Brain pericyte (primary cell): ENCODE results near the gene TRAF3IP1.
"Not testable (repeated sequence)": the region's sequence is repeated elsewhere in the genome, so short reads cannot be mapped to it uniquely, and the experiment has no call there.

Experiments
- DNase-seq: peaks from one replicate; pipeline ENCODE4 v3.0.0-alpha.2; 2012; ENCODE audit warnings: low read depth, low spot score

The TRAF3IP1 gene

DNA sequence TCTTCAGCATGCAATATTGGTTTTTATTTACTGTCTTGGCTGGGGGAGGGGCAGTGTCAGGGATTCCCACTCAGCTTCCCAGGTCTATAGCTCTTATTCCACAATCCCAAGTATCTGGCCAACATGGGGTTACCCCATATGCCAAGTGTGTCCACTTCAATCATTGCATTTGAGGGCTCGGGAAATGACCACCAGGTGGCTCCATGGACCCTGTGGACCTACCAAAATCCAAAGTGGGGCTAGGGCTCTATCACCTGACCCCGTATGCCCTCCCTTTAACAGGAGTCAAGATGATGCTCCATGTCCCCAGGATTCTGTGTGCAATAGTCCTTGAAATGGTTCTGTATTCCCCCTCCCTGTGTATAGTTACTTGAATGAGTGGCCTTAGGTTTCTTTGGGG, 12.1 kb upstream of the TRAF3IP1 start:
- no peak for DNase-seq

DNA sequence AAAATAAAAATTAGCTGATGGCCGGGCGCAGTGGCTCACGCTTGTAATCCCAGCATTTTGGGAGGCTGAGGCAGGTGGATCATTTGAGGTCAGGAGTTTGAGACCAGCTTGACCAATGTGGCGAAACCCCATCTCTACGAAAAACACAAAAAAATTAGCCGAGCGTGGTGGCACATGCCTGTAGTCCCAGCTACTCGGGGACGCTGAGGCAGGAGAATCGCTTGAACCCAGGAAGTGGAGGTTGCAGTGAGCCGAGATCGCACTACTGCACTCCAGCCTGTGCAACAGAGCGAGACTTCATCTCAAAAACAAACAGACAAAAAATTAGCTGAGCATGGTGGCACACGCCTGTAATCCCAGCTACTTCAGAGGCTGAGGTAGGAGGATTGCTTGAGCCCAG, 9.6 kb upstream of the TRAF3IP1 start:
- not testable (repeated sequence) for DNase-seq

DNA sequence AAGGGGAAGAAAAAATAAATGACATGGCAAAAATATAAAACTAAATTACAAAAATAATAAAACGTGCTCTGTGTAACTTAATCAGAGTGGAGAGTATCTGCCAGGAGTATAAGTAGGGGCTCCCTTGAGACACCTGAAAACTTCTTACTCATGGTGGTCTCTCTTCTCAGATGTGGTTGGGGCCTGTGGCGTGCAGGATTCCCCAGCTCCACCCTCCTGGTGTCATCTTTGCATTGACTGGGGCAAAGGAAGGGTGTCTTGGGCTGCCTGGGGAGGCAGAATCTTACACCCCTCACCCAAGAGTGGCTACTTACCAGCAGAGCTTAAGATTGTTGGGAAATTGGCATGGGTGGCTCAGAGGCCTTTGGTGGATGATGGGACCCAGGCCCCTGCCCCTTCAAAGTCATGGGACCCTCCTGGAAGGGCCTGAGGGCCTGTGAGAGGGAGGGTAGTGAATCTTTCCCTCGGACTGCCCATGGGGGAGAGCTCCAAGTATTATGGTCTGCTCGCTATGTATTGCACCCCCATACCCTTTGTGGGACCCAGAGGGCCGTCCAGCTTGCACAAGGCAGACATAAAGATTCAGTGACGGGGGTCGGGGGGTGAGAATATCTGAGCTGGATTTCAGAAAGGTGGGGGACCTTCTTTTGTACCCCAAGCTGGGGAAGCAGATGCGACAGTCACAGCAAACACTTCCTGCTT, 6.9 kb upstream of the TRAF3IP1 start:
- DNase-seq = no peak

DNA sequence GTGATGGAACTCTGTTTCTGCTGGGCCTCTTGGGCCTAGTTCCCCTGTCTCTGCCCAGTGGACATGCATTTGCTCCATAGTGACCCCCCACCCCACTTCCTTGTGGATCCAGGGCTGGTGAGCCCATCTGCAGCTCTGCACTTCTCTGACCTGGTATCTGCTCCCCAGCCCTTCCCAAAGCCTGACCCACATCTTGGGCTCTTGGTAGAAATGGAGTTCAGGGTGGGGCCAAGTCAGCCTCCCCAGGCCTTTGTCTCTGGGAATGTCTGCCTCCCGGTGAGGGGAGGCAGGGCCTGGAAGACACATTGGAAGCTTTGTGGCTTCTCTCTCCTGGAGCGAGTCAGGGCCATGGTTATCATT, 6.3 kb upstream of the TRAF3IP1 start:
- no peak for DNase-seq

DNA sequence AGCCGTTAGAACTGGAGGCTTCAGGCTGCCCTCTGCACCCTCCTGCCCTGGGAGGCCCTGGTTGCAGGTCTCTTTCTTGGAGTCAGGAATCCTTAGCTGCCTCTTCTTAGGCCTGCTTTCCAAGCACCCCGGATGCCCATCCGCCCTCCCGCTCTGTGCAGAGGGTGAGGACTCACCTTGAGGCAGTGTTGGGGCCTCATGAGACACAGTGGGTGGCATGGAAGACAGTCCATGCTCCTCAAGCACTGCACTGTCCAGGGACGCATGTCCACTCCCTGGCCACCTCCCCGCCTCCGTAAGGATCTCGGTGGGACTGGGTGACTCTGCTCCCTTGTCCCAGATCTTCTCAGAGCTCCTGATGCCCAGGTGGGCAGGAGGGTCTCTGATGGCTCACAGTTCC, 5.7 kb upstream of the TRAF3IP1 start:
- DNase-seq = no peak

DNA sequence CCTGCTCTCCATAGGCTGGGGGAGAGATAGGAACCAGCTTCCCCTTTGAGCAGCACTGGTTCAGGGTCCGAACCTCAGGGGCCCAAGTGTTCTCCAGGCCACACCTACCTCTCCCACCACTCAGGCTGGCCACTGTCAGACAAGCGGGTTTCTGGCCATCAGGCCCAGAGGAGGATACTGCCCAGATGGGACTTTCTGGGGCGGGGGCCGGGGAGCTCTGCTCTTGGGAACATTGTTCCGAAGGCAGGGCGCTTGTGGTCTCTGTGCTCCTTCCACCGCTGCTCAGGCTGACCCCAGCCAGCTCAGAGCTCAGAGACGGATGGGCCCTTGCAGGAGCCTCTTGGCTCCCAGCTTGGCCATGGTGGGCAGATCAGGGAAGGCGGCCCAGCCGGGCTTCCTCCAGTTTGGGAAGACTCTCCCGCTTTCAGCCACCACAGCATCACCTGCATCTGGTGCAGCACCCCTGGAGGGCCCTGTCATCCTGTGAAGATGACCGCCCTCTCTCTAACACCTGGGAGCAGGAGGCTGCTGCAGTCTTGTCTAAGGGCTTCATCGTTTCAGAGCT, 5.2 kb upstream of the TRAF3IP1 start:
- no peak for DNase-seq

DNA sequence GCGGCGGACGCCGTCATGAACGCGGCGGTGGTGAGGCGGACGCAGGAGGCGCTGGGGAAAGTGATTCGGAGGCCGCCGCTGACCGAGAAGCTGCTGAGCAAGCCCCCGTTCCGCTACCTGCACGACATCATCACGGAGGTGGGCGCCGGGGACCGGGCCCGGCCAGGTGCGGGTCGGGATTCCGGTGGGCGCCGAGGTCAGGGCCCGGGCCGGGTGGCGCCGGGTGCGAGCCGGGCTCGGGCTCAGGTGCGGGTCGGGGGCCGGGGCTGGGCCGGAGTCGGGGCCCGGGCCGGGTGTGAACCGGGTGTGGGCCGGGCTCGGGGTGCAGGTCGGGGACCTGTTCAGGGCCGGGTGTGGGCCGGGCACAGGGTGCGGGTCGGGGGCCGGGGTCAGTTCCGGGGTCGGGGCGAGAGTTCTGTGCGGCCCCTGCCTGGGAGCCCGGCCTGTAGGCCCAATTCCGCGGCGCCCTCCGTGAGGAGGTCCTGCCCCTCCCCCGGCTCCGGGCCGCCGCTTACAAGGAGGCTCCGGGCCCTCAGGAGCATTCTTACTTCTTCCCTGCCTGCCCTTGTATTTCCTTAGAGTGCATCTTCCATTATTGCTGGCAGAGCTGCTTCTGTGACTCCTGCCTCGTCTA, 447 bp downstream of the TRAF3IP1 start:
- DNase-seq = no peak

DNA sequence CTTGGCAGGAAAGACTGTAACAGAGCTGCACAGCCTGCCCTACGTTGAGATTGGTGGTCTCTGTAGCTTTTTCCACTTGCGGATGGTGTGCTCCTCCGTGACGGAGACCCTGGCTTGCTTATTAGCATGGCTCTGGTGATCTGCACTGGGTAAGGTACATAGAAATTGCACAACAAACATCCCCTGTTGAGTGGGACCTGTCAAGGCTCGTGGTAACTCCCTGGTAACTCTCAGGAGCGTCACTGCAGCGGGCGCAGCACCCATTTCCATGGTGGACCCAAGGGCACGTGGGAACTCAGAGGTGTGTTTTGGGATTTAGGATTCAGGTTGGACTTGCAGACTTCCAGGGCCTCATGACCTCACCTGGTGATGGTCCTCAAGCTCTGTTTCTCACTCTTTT, 1.1 kb downstream of the TRAF3IP1 start:
- DNase-seq = no peak

DNA sequence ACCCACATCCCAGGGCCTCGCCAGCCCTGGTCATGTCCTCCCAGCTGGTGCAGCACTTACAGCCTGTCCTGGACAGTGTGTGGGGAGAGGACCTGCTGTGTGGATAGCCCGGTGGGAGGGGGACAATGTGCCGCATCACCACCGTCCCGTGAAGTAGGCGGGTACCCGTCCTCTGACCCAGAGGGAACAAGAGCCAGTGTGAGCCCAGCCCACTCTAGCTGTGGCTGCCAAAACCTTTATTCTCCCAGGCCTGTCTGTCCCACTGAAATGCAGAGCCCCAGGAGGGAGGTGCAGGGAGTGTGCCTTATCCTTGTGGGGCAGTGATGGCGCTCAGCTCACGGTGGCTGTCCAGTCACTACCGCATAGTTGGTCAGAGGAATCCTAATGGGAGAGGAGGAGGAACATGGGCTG, 1.7 kb downstream of the TRAF3IP1 start:
- DNase-seq = no peak

DNA sequence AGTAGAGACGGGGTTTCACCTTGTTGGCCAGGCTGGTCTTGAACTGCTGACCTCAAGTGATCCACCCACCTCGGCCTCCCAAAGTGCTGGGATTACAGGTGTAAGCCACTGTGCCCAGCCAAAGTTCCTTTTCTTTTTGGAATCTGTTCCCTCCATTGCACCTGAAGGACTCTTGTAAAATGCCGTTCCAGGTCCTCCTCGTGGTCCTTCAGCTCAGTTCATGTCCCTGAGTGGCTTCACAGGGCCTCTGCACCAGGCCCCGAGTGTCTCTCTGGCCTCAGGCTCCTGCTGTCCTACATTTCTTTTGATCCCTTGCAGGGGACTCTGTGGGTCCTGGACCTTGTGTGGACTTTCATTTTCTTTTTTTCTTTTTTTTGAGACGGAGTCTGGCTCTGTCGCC, 3.9 kb downstream of the TRAF3IP1 start:
- DNase-seq = not testable (repeated sequence)

DNA sequence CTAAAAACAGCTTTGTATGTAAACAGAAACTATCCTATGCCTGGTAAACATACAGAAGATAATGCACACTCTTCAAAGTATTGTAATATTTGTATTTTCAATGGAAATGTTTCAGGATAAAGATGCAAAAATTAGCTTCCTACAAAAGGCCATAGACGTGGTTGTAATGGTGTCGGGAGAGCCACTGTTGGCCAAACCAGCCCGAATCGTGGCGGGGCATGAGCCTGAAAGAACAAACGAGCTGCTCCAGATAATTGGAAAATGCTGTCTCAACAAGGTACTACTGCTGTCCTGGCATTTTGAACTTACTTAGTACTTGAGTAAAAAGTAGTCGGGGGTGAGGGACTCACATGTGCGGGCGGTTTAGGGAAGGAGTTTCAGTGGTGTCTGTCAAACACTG, 5.4 kb downstream of the TRAF3IP1 start:
- no peak for DNase-seq

DNA sequence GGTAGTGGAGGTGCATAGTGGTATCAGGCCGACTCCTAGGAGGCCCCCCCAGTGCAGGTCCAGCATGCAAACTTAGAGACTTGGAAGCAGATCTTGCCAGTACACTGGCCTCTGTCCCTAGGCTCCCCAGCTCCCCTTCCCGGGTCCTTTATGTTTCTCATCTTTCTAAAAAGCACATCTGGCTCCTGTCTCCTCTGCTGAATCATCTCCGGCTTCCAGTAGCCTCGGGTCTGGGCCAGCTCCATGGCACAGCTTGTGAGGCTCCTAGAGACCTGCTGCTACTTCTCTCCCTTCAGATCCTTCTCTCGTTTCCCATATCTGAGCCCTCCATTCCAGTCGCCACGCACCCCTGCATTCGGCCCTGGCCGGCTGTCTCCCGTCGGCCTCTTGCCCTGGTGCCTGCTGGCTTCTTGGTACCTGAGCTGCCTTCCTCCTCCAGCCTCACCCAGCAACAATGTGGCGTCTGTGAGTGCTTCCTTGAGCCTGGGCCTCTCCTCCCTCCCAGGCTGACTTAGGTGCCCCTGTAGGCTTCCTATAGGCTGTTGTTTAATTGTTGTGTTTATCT, 6.6 kb downstream of the TRAF3IP1 start:
- DNase-seq = no peak

DNA sequence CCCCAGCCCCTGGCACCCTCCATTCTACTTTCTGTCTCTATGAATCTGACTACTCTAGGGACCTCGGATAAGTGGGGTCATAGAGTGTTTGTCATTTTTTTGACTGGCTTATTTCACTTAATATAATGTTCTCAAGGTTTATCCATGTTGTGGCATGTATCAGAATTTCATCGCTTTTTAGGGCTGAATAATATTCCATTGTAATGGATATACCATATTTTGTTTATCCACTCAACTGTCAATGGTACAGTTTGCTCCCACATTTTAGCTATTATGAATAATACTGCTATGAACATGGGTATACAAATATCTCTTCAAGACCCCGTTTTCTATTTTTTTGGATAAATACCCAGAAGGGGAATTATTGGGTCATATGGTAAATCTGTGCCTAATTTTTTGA, 7.4 kb downstream of the TRAF3IP1 start:
- DNase-seq = no peak

DNA sequence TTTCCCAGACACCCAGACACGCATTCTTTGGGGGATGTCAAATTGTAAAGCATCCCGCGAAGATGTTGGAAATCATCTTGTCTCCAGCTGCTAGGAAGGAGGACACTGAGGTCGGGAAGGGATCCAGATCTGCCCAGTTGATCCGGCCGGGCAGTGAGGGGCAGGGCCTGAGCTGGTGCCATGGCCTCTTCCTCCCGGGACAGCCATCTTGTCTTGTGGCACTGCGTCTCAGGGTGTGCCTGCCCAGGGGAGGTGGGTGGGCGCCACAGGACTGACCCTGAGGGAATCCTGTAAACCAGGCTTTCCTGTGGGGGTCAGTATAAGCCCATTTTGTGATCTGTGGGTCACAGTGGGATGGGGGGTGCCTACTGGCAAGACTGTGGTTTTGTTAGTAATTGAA, 10.1 kb downstream of the TRAF3IP1 start:
- no peak for DNase-seq

DNA sequence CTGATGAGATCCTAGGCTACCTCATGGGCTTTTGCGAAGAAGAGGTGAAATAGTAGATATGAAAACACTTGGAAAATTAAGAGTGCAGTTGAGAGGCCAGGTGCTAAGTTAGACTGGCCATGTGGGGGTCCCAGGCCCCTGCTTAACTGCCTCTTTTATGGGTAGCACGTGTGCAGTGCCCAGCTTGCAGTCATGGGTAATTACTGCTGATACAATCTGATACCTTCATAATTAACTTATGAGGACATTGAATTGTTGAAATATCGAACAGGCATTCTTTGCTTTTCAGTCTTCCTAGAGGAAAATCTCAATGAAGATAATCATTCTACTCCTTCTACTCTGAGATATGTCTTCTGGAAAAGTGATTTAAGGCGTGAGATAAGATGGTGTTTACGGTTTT, 11.6 kb downstream of the TRAF3IP1 start:
- no peak for DNase-seq

DNA sequence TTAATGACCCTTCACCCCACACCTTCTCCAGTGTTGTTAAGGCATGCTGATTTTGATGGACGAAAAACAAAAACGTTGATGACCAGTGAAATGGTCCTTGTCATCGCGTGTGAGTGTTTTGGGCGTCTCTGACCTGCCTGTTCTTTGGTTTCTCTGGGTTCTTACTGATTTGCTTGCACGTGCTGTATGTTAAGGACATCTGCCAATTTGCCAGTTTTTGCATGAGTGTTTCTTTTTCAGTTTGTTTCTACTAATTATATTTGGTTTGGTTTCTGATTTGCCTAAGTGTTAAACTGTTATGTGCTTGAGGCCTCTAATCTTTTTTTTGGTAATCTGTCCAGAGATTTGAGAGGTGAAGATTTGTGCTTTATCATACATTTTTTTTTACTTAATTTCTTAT, 14.6 kb downstream of the TRAF3IP1 start:
- DNase-seq = no peak

DNA sequence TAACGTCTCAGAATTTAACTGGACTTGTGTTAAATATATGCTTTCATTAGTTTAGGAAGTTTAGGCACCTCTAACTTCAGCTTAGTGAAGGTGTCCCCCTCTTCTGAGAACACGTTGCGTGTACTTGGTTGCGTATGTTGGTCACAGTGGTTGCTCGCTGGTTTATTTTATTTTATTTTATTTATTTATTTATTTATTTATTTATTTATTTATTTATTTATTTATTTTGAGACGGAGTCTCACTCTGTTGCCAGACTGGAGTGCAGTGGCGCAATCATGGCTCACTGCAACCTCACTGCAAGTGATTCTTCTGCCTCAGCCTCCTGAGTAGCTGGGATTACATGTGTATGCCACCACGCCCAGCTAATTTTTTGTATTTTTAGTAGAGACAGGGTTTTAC, 15.3 kb downstream of the TRAF3IP1 start:
- DNase-seq = not testable (repeated sequence)

DNA sequence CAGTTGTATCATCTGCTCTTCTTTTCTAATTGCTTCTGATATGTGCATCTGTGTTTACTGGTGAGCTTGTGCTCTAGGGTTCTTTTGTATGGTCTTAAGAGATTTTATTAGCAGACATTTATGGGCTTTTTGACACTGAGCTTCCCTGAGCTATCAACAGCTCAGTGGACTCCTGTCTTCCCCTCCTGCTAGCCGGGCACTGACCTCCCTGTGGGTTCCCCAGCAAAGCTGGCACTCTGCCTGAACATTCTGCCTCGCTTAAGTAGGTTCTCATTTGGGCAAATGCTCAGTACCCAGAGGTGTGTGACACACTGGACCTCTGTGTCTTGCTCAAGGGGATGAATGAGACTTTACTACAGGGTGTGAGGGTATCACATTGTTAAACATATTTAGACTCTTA, 15.8 kb downstream of the TRAF3IP1 start:
- no peak for DNase-seq

DNA sequence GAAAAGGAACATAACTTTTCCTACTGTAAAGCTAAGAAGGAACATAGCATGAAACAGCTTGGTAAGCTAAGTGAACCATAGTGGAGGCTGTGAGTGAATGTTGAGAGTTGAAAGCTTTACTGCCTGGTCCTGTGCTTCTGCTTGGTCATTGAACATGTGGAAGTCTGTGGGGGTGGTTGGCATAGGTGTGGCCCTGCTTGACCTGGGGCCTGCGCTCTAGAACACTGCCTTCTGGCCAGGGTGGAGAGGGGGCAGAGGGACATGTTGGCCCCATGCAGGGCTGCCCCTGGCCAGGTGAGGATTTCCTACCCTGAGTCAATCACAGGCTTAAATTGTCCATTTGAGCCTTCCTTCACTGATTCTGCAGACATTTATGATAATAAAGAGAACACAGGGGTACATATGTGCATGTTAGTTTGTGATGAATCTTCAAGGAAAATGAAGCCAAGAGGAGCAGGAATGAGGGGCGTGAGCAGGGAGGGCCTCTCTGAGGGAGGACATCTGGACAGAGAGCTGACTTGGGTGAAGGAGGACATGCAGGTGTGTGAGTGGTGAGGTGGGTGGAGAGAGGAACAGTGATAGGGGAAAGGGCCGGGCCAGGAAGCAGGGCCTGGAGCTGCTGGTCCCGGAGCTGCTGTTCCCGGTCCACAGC, 16.6 kb downstream of the TRAF3IP1 start:
- DNase-seq = no peak

DNA sequence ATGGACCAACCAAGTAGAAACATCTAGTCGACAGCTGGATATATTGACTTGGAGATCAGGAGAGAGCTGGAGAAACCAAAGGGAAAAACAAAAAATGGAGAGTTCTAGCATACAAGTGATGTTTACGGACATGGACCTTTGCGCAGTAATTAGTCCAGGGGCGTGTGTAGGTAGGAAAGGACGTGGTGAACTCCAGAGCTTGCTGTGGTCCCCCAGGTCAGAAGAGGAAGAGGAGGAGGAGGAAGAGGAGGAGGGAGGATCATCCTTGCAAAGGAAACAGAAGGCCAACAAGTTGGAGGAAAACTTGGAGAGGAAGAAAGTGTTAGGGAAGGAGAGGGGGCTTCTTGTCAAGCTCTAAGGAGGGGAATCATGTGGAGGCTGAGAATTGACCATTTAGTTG, 17.5 kb downstream of the TRAF3IP1 start:
- no peak for DNase-seq

DNA sequence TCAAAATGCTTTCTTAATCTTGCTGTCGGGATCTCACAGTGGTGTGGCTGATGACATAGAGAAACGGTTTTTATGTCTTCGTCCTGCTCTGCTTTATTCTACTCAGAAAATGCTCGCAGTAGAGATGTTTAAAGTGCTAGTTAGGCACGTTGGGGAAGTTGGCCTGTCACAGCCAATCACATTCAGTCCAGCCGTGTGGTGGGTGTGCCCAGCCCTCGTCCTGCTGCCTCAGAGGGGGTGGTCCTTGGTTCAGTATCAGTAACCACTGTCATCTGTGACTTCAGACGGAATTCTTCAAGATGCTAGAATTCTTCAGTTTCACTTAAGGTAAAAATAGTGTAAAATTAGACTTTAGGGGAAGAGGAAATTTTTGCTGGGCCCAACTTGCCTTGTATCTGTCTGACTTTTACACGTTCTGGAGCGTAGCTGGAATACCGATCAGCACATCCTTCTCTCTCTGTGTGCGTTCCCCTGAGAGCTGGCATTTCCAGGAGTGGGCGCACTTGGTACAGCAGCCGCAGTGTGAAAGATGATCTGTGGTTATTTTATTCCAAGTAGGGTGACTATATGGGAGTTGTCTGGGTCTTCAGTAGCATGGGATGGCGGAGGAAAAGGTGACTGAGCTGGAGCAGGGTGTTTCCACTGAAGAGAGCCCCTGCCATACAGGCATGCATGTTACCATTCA, 18.5 kb downstream of the TRAF3IP1 start:
- no peak for DNase-seq

DNA sequence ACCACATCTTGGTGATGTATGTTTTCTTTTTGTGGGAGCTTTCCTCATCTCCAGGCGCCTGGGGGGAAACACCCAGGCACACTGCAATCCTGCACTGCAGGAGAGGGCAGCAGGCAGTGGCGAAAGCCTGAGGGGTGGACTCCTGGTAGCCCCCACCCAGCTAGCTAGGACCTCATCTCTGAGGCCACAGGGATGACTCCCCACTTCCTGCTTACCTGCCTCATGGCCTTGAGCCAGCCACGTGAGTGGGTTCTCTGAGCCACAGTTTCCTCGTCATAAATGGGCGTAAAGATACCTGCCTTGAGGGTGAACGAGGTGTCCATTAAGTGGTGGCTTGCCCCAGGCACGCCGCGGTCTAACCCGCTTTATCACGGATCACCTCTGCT, 19.1 kb downstream of the TRAF3IP1 start:
- no peak for DNase-seq
